Measurements from ENCODE around the gene CHRNA1.

CHRNA1 gene

GRCh38 chr2:174781996-174782395 lies 17.7 kb upstream of the CHRNA1 start:
- DNase-seq, result no peak

- DNase-seq, result no peak
These were observed 17.0 kb upstream of the CHRNA1 start for GRCh38 chr2:174781298-174781697.

- no peak for DNase-seq
These were observed 16.6 kb upstream of the CHRNA1 start for GRCh38 chr2:174780856-174781255.

- no peak for DNase-seq
These were observed 16.0 kb upstream of the CHRNA1 start for GRCh38 chr2:174780191-174780840.

DNA sequence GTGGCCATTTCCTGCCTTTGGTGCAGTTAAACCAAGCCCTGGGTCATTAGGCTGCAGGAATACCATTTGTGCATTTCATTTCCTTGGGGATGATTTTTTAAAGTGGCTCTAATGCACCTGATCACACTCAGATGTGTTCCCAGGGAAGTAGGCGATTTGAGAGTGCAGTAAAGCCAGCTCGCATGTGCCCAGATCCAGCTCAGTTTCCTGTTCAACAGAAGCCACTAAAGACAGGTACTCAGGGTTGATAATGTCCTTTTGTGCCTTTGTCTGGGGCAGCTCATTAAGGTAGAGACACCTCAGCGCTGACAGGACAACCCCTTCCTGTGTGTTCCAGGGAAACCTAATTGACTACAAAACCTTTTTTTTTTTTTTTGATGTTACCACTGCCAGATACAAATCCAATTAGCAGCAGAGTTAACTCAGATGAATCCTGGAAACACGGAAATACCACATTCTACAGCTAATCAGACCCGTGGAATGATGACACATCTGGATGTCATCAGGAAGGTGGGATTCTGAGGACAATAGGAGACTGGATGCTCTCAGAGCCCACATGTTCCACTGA lies 15.2 kb upstream of the CHRNA1 start:
- DNase-seq, result no peak

DNA sequence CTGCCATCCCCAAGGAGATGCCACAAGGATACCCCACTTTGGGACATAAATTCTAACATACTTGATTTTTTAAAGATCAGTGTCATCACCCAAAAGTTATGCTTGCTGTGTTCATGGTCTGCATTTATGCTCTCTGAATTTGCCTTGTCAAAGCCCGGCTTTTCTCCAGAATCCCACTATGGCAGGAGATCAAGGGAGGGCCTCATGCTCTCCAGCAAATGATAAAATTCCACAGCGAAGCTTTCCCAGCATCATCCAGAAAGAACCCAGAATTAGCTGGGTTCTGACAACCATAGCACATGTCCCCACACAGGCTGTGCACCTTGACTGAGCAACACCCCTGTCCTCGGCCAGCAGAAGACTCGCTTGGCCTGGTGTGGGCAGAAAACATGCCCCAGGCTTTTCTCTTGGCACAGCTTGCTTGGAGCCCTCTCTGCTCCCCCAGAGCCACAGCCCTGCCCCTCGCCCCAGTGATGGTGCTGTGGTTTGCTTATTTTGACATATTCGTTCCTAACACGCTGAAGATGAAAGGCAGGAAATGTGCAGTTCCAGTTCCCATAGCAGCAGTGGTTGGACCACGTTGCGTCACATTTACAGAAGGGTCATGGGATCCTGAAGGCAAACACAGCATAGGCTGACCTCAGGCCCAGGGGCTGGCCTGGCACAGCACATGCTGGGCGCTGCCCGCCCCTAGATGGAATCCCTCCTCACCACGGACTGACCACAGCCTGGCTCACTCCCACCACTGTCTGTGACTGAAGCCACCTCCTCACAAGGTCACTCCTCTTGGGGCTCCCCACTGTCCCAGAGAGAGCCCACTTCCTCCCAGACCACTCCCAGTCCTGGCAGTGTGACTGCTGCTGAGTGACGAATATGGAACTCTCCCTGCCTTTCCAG lies 14.1 kb upstream of the CHRNA1 start:
- DNase-seq, result peak; percentile 63

GRCh38 chr2:174777347-174778084 lies 13.2 kb upstream of the CHRNA1 start:
- no peak for DNase-seq

DNA sequence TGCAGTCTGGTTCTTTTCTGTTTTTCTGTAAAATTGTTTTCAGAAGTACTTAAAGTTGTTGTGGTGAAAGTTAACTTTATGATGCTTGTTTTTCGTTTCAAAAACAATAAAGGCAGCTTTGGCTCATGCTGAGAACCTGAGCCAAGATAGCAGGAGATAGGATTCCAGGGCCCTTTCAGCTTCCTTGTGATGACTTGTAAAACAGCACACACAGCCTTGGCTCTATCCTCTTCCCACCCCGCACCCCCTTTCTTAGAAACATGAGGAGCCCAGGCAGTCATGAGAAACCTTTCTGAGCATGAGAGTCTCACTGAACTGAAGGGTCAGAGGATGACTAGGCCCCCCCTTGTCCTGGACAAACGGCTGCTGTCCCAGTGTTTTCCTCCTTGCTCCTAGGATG lies 12.4 kb upstream of the CHRNA1 start:
- DNase-seq, result no peak

GRCh38 chr2:174776223-174776622 lies 12.0 kb upstream of the CHRNA1 start:
- no peak for DNase-seq

GRCh38 chr2:174775571-174775980 lies 11.3 kb upstream of the CHRNA1 start:
- DNase-seq, result no peak

DNA sequence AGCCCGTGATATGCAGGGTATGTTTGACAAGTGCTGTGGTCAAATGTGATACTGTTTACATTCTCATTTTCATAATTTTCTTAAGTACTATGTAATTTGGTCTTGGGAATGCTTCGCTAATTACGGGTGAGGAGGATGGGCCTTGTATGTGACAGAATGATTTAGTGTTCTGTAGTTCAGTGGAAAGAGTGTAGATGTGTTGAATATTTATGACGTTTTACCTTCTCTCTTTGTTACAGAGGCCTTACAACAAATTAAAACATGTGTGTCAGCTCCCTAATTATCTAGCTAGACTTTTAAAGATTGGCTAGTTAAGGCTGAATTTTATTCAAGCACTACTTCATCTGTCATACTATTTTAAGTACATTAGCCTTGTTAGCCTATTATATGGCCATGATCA lies 10.6 kb upstream of the CHRNA1 start:
- no peak for DNase-seq

- DNase-seq, result no peak
These were observed 8.9 kb upstream of the CHRNA1 start for GRCh38 chr2:174773215-174773614.

- DNase-seq, result no peak
These were observed 8.2 kb upstream of the CHRNA1 start for GRCh38 chr2:174772472-174772801.

DNA sequence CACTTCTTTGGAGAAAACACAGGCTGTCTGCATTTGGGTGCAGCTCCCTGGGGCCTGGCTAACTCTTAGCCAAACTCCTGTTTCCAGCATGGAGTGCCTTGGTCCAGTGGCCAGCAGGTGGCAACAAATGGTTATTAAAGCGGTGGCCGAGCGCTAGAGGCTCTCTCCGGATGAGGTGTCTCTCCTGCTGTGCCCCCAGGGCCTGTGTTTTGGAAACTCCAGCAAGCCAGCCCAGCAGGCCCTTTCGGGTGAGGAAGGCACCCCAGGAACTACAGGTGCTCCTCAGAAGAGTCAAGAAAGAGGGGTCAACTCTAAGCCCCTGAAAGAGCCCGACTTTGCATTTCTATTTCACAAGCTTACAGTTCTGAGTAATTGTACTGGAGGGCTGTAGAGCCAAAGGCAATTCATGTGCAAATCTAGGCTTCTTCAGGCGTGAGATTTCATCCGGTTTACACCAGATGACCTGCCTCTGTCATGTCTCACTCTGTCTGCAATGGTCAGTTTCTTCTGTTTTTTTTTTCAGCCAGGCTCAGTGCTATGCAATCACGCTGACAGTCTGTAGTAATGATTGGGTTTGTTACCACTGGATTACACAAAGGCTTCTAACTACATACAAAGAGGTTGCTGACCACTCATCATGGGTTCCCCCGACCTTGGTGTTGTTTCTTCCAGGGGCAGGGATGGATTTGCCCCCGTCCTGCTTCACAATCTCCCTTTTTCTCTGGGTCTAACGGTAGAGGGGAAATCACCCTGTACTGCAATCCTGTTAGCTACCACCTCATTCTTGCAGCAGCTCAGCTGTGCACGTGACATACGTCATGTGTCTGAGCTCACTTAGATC lies 7.6 kb upstream of the CHRNA1 start:
- DNase-seq, result peak; percentile 32

DNA sequence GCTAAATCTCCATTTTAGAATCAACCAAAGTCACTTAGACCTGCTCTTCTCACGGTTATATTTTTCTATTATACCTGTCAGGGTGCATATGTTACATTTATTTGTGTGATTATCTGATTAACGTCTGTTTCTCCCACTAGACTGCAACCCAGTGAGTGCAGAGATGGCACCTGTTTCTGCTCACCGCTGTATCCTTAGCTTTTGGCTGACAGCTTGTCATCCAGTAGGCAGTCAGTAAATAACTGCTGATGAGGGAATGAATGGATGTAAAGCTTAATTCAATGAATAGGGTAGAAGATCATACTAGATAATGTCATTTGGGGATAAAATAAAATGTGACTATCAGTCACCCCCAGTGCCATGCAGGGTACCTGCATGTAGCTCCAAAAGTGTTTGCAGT lies 6.9 kb upstream of the CHRNA1 start:
- DNase-seq, result no peak

DNA sequence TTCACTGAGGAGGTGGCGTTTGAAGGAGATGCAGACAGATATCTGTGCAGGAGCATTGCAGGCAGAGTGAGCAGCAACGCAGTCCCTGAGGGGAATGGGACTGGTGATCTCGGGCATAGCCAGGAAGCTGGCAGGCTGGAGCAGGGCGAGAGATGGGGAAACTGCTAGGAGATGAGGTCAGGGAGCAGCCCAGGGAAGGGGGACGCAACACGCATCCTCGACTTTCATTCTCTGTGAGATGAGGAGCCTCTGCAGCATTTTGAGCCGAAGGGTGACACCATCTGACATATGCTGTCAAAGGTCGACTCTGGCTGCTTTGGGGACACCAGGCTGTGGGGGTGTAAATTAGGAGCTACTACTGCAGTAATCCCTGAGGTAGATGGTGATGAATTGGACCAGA lies 4.3 kb upstream of the CHRNA1 start:
- DNase-seq, result no peak

- DNase-seq, result no peak
These were observed 2.0 kb upstream of the CHRNA1 start for GRCh38 chr2:174766271-174766670.

DNA sequence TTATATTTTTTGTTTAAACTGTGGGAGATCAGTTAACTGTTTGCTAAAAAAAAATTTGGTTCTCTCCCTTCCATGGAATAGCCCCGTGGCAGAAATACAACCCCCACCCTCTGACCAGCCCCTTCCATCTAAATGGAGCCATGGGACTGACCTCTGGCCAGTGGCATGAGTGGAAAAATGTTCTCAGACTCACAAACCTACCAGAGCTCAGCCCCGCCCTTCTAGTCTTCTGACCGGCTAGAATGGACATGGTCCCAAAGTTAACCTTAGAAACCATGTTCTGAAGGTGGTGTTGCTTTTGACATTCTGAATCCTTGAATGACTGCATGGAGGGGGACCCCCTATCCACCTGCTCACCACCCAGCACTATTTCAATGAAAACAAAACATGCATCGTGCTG lies 1.3 kb upstream of the CHRNA1 start:
- DNase-seq, result no peak

DNA sequence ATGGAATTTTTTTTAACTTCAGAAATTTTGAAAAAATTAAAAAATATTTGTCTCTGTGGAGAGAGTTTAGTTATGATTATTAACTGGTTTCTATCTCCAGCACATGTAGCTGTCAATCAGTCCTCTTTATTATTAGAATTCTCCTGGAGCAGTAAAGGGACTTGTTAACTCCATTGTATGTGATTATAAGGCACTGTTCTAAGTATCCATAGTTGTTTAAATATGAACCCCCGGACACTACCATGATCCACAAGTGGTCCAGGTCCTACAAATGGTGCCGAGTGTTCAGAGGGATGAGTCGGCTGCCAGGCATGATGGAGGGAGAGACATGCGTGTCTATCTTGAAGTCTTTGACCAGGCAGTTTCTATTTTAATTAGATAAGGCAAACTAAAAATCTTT lies 492 bp downstream of the CHRNA1 start:
- DNase-seq, result no peak

DNA sequence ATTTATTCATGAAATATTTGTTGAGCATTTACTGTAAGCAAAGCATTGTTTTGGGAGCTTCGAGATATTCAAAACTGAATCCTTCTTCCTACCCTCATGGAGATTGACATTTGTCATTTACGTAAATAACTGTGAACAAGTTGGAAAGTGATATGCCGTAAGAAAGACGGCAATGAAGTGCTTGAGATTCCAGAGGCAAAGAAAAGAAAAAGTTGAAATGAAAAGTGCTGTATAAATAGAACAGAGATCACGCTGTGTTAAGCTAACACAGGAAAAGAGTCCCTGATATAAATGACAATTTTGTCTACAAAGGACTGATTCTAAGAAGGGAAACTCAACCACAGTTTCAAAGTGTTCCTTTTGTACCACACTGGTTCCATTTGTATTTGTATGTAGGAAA lies 1.8 kb downstream of the CHRNA1 start:
- no peak for DNase-seq

DNA sequence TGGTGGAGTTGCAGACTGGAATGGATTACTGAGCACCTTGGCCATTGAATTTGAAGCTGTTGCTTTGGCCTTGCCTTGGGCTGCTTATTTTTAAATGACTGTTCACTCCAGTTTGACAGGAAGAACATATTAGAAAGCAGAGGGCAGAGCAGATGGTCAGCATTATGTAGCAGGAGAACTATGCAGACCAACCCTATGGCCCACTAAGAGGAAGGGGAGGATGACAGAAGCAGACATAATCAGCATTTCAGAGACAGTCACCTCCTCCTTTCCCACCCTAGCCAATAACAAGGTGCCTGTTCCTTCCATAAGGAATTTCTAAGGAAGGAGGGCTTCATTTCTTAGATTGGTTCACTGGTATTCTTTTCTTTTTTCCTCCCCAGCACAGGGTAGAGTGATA lies 2.4 kb downstream of the CHRNA1 start:
- no peak for DNase-seq

DNA sequence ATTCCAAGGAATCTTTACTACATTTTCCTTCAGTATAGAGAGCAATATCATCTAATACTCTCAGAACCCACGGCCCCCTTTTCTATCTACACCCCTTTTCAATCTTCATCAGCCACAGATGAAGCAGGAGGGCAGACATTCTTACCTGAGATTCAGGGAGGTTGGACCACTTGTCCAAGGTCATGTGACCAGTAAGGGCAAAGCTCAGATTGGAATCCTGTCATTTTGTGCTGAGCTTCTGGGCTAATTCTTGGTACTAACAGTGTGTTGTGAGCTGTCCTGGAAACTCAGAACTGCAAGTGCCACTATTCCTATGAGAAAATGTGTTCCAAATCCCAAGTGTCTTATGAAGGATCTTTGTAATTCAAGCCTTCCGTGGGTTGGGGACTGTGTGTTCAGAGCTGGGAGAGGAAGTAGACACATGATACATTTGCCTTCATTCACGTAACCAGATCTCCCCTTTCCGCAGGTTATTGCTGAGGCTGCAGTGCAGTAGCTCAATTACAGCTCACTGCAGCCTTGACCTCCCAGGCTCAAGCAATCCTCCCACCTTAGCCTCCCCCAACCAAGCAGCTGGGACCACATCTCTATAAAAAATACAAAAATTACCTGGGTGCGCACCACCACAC lies 3.3 kb downstream of the CHRNA1 start:
- no peak for DNase-seq
